ENCODE measurements around the gene CNTFR. TPM values are rescaled to one million over a fixed set of nuclear protein-coding genes. Genes with fewer than 3 reads are reported as not detected.
A peak's percentile ranks its signal among the peaks of the same experiment; 100 is the strongest.

Gene CNTFR
- total RNA-seq, 1 donor from 2014 or later, result 112 TPM

GRCh38 chr9:34522091-34522887 is 67.2 kb downstream of the CNTFR start:
- H3K4me1 Mint-ChIP-seq, result peaks cover 6% of the 10 kb centered on the region
- H3K9me3 Mint-ChIP-seq, result no peaks in the 10 kb centered on the region
- H3K27me3 Mint-ChIP-seq (ENCODE audit: low read depth), result peaks cover 44% of the 10 kb centered on the region
- peak overlapping the region; percentile 4 for H3K27ac Mint-ChIP-seq (ENCODE audit: unreplicated experiment)
- peak overlapping the region; percentile 85 for H3K4me3 Mint-ChIP-seq
- TF ChIP-seq CTCF (conservative IDR thresholded peaks at IDR 0.05), result no peak
- H3K36me3 Mint-ChIP-seq (ENCODE audit: low read depth), result no peaks in the 10 kb centered on the region
- DNase-seq (ENCODE audit: low read depth, low spot score), result no peak

GRCh38 chr9:34521406-34522045 is 68.0 kb downstream of the CNTFR start:
- Mint-ChIP-seq H3K9me3 (no peaks in the 10 kb centered on the region), H3K4me1 (peaks cover 6% of the 10 kb centered on the region), H3K36me3 (ENCODE audit: low read depth) (no peaks in the 10 kb centered on the region), H3K27me3 (ENCODE audit: low read depth) (peaks cover 42% of the 10 kb centered on the region), H3K27ac (ENCODE audit: unreplicated experiment) (no peak overlapping the region), H3K4me3 (peak overlapping the region; percentile 44)
- no peak for TF ChIP-seq CTCF (conservative IDR thresholded peaks at IDR 0.05)
- no peak for DNase-seq (ENCODE audit: low read depth, low spot score)

- Mint-ChIP-seq H3K27ac (ENCODE audit: unreplicated experiment) (no peak overlapping the region), H3K27me3 (ENCODE audit: low read depth) (peaks cover 42% of the 10 kb centered on the region), H3K36me3 (ENCODE audit: low read depth) (no peaks in the 10 kb centered on the region), H3K4me3 (peak overlapping the region; percentile 33), H3K9me3 (no peaks in the 10 kb centered on the region), H3K4me1 (peaks cover 6% of the 10 kb centered on the region)
- DNase-seq (ENCODE audit: low read depth, low spot score), result no peak
- no peak for TF ChIP-seq CTCF (conservative IDR thresholded peaks at IDR 0.05)
These were observed 68.8 kb downstream of the CNTFR start for GRCh38 chr9:34520505-34521385.

- Mint-ChIP-seq H3K27me3 (ENCODE audit: low read depth) (peaks cover 42% of the 10 kb centered on the region), H3K9me3 (no peaks in the 10 kb centered on the region)
These were observed 69.4 kb downstream of the CNTFR start for GRCh38 chr9:34520096-34520495.

More at GRCh38 chr9:34520096-34520495, 69.4 kb downstream of the CNTFR start:
- TF ChIP-seq CTCF (conservative IDR thresholded peaks at IDR 0.05), result no peak
- Mint-ChIP-seq H3K4me1 (peaks cover 6% of the 10 kb centered on the region), H3K36me3 (ENCODE audit: low read depth) (no peaks in the 10 kb centered on the region), H3K27ac (ENCODE audit: unreplicated experiment) (no peak overlapping the region), H3K4me3 (no peak overlapping the region)
- DNase-seq (ENCODE audit: low read depth, low spot score), result no peak
